Raji (cell line): ENCODE data around the gene TNS3.

ENCODE experiments used
- POLR2A ChIP-seq: IDR thresholded peaks from 2 replicates; pipeline ENCODE4 v1.6.1; 2011; ENCODE audit warnings: low read depth, low read length, control low read depth; ENCODE audit not compliant: insufficient read depth

The TNS3 gene

GRCh38 chr7:47556511-47557180 is 25.3 kb downstream of the TNS3 start:
- TF ChIP-seq POLR2A: no peak

GRCh38 chr7:47553309-47553708 is 28.6 kb downstream of the TNS3 start:
- no peak for TF ChIP-seq POLR2A

GRCh38 chr7:47552621-47553020 is 29.3 kb downstream of the TNS3 start:
- TF ChIP-seq POLR2A: no peak

GRCh38 chr7:47551668-47552440 is 30.1 kb downstream of the TNS3 start:
- no peak for TF ChIP-seq POLR2A

- TF ChIP-seq POLR2A: no peak
Measured at GRCh38 chr7:47550788-47551470, 31.0 kb downstream of the TNS3 start.

GRCh38 chr7:47549916-47550315 is 32.0 kb downstream of the TNS3 start:
- no peak for TF ChIP-seq POLR2A

GRCh38 chr7:47549397-47549796 is 32.5 kb downstream of the TNS3 start:
- TF ChIP-seq POLR2A: no peak

GRCh38 chr7:47548546-47548945 is 33.4 kb downstream of the TNS3 start:
- no peak for TF ChIP-seq POLR2A

- TF ChIP-seq POLR2A: no peak
Measured at GRCh38 chr7:47546733-47547494, 35.0 kb downstream of the TNS3 start.

GRCh38 chr7:47546171-47546570 is 35.7 kb downstream of the TNS3 start:
- no peak for TF ChIP-seq POLR2A

GRCh38 chr7:47544416-47544815 is 37.5 kb downstream of the TNS3 start:
- TF ChIP-seq POLR2A: no peak

GRCh38 chr7:47543714-47544113 is 38.2 kb downstream of the TNS3 start:
- no peak for TF ChIP-seq POLR2A

- no peak for TF ChIP-seq POLR2A
Measured at GRCh38 chr7:47543056-47543455, 38.9 kb downstream of the TNS3 start.

GRCh38 chr7:47542051-47542450 is 39.9 kb downstream of the TNS3 start:
- TF ChIP-seq POLR2A: no peak

GRCh38 chr7:47540387-47541350 is 41.2 kb downstream of the TNS3 start:
- TF ChIP-seq POLR2A: no peak

GRCh38 chr7:47540053-47540386 is 41.9 kb downstream of the TNS3 start:
- TF ChIP-seq POLR2A: no peak
